SK-N-SH treated with all-trans-retinoic acid at 6 μM for 48 hours (cell line): ENCODE results near the gene SBF2.

Source experiments
- ATAC-seq: fragments of 200-7000 bp; cut with Tn5 transposase; 3 replicates; pipeline ENCODE4 v1.9.1; 2020; ENCODE audit warnings: mild to moderate bottlenecking, moderate library complexity
- ARNTL ChIP-seq: fragments of 450-650 bp; formaldehyde crosslinking; IDR thresholded peaks from 2 replicates; pipeline ENCODE4 v1.5.0; 2020; ENCODE audit warnings: low read depth, mild to moderate bottlenecking, moderate library complexity, borderline replicate concordance
- BACH2 ChIP-seq: fragments of 250-450 bp; sonication (Bioruptor Pico); IDR thresholded peaks from 2 replicates; pipeline ENCODE4 v1.9.0; 2021; ENCODE audit warnings: mild to moderate bottlenecking, borderline replicate concordance
- CSDC2 ChIP-seq: fragments of 250-450 bp; sonication (Bioruptor Pico); IDR thresholded peaks from 2 replicates; pipeline ENCODE4 v1.5.0; 2020; ENCODE audit warnings: mild to moderate bottlenecking, moderate library complexity
- ESRRG ChIP-seq: fragments of 250-450 bp; sonication (Bioruptor Pico); IDR thresholded peaks from 2 replicates; pipeline ENCODE4 v1.6.1; 2021; ENCODE audit warnings: mild to moderate bottlenecking
- GLIS3 ChIP-seq: fragments of 250-450 bp; sonication (Bioruptor Pico); IDR thresholded peaks from 2 replicates; pipeline ENCODE4 v1.5.0; 2020; ENCODE audit warnings: mild to moderate bottlenecking, moderate library complexity
- ISL1 ChIP-seq: fragments of 250-450 bp; sonication (Bioruptor Pico); IDR thresholded peaks from 2 replicates; pipeline ENCODE4 v2.1.2; 2022; ENCODE audit warnings: mild to moderate bottlenecking, moderate library complexity
- OSR1 ChIP-seq: fragments of 250-450 bp; sonication (Bioruptor Pico); IDR thresholded peaks from 2 replicates; pipeline ENCODE4 v1.8.0; 2022; ENCODE audit warnings: moderate library complexity, mild to moderate bottlenecking, inconsistent platforms
- PPARA ChIP-seq: fragments of 250-450 bp; sonication (Bioruptor Pico); IDR thresholded peaks from 2 replicates; pipeline ENCODE4 v1.5.0; 2020; ENCODE audit warnings: mild to moderate bottlenecking, borderline replicate concordance
- RARB ChIP-seq: fragments of 250-450 bp; sonication (Bioruptor Pico); IDR thresholded peaks from 2 replicates; pipeline ENCODE4 v1.8.0; 2021; ENCODE audit warnings: mild to moderate bottlenecking, moderate library complexity
- SNAI2 ChIP-seq: fragments of 250-450 bp; sonication (Bioruptor Pico); IDR thresholded peaks from 2 replicates; pipeline ENCODE4 v1.5.0; 2020; ENCODE audit warnings: mild to moderate bottlenecking, moderate library complexity
- TCF4 ChIP-seq: fragments of 250-450 bp; sonication (Bioruptor Pico); IDR thresholded peaks from 2 replicates; pipeline ENCODE4 v1.8.0; 2021; ENCODE audit warnings: mild to moderate bottlenecking, moderate library complexity, borderline replicate concordance
- TOX ChIP-seq: fragments of 250-450 bp; sonication (Bioruptor Pico); IDR thresholded peaks from 2 replicates; pipeline ENCODE4 v1.8.0; 2021; ENCODE audit warnings: mild to moderate bottlenecking, moderate library complexity, borderline replicate concordance
- ZC3H10 ChIP-seq: fragments of 250-450 bp; sonication (Bioruptor Pico); IDR thresholded peaks from 2 replicates; pipeline ENCODE4 v1.5.1; 2021; ENCODE audit warnings: mild to moderate bottlenecking, moderate library complexity
- ZFP3 ChIP-seq: fragments of 250-450 bp; sonication (Bioruptor Pico); IDR thresholded peaks from 2 replicates; pipeline ENCODE4 v1.5.0; 2020; ENCODE audit warnings: mild to moderate bottlenecking, moderate library complexity
- ZFP30 ChIP-seq: fragments of 450-650 bp; formaldehyde crosslinking; IDR thresholded peaks from 2 replicates; pipeline ENCODE4 v1.5.0; 2022; ENCODE audit warnings: mild to moderate bottlenecking, moderate library complexity
- ZNF565 ChIP-seq: fragments of 450-650 bp; formaldehyde crosslinking; conservative IDR thresholded peaks from 2 replicates; pipeline ENCODE4 v1.5.0; 2020; ENCODE audit warnings: low read depth, mild to moderate bottlenecking, moderate library complexity
- ZNF70 ChIP-seq: fragments of 450-650 bp; formaldehyde crosslinking; IDR thresholded peaks from 2 replicates; pipeline ENCODE4 v1.5.0; 2020; ENCODE audit warnings: mild to moderate bottlenecking, moderate library complexity
- ZNF8 ChIP-seq: fragments of 450-650 bp; formaldehyde crosslinking; IDR thresholded peaks from 2 replicates; pipeline ENCODE4 v1.5.0; 2020; ENCODE audit warnings: mild to moderate bottlenecking, moderate library complexity
- TF ChIP-seq, protein P1 (sequence below): fragments of 250-450 bp; sonication (Bioruptor Pico); IDR thresholded peaks from 2 replicates; pipeline ENCODE4 v1.5.1; 2021; ENCODE audit warnings: mild to moderate bottlenecking, moderate library complexity
- TF ChIP-seq, protein P2 (sequence below): fragments of 250-450 bp; sonication (Bioruptor Pico); IDR thresholded peaks from 2 replicates; pipeline ENCODE4 v1.8.0; 2021; ENCODE audit warnings: low read depth, mild to moderate bottlenecking, moderate library complexity, borderline replicate concordance
- TF ChIP-seq, protein P3 (sequence below): fragments of 250-450 bp; sonication (Bioruptor Pico); IDR thresholded peaks from 2 replicates; pipeline ENCODE4 v1.5.0; 2020; ENCODE audit warnings: mild to moderate bottlenecking, moderate library complexity

Gene SBF2

DNA sequence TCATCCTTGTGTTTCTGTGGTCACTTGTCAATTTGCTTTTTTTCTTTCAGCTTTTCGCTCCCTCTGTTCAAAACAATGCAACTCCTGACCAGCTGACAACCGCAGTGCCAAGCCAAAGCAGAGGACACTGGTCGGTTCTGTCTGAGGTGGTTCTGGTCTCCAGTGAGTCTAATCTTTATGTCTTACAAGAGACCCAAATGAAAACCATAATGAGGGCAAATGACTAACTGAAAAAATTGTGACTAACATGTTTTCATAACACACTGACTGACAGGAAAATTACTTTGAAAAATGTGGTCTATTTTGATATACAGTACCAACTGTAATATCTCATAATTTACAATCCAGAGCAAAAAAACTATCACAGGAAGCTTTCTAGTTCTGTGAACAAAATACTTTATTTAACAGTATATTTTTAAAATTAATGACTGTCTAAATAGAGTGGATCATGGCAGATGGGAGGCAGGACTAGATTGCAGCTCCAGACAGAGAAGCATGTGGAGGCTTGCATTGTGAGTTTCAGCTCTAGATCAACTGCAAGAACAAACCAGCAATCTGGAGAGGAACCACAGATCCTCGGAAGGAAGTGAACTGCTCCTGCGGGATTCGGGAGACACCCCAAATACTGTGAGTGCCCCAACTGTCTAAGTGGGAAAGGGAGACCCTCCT is 311.8 kb downstream of the SBF2 start:
- no peak for ATAC-seq
- TF ChIP-seq, protein P1, sequence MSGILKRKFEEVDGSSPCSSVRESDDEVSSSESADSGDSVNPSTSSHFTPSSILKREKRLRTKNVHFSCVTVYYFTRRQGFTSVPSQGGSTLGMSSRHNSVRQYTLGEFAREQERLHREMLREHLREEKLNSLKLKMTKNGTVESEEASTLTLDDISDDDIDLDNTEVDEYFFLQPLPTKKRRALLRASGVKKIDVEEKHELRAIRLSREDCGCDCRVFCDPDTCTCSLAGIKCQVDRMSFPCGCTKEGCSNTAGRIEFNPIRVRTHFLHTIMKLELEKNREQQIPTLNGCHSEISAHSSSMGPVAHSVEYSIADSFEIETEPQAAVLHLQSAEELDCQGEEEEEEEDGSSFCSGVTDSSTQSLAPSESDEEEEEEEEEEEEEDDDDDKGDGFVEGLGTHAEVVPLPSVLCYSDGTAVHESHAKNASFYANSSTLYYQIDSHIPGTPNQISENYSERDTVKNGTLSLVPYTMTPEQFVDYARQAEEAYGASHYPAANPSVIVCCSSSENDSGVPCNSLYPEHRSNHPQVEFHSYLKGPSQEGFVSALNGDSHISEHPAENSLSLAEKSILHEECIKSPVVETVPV = no peak
- TF ChIP-seq, protein P2, sequence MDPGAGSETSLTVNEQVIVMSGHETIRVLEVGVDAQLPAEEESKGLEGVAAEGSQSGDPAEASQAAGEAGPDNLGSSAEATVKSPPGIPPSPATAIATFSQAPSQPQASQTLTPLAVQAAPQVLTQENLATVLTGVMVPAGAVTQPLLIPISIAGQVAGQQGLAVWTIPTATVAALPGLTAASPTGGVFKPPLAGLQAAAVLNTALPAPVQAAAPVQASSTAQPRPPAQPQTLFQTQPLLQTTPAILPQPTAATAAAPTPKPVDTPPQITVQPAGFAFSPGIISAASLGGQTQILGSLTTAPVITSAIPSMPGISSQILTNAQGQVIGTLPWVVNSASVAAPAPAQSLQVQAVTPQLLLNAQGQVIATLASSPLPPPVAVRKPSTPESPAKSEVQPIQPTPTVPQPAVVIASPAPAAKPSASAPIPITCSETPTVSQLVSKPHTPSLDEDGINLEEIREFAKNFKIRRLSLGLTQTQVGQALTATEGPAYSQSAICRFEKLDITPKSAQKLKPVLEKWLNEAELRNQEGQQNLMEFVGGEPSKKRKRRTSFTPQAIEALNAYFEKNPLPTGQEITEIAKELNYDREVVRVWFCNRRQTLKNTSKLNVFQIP (CRISPR knock-in tag) = no peak
- TF ChIP-seq GLIS3 (CRISPR knock-in tag) (no peak), ZNF70 (no peak), ZC3H10 (CRISPR knock-in tag) (no peak), RARB (CRISPR knock-in tag) (no peak), TOX (CRISPR knock-in tag) (no peak), ARNTL (CRISPR knock-in tag) (no peak)
- TF ChIP-seq, all 23 proteins: peak for 0

DNA sequence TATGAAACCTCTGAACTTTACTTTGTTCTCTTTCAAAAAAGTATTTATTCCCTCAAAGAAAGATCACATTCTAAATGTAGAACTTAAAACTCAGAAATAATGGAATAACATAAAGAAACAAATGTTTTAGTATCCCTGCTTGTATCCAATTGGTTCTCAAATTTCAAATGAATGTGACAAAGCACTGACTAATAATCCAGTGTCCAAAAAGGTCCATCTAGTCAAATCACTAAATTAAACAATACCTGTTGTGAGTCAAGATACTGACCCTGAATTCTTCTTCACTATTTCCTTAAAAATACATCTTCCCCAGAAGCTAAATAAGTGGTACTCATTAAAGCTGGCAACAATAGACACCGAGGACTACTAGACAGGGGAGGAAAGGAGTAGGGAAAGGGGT is 313.1 kb downstream of the SBF2 start:
- ATAC-seq = no peak
- TF ChIP-seq PPARA (CRISPR knock-in tag) (no peak), ZNF70 (no peak), CSDC2 (no peak), TCF4 (CRISPR knock-in tag) (no peak), ZFP30 (CRISPR knock-in tag) (no peak), ZFP3 (CRISPR knock-in tag) (no peak), ISL1 (CRISPR knock-in tag) (no peak), BACH2 (CRISPR knock-in tag) (no peak), RARB (CRISPR knock-in tag) (no peak), TOX (CRISPR knock-in tag) (no peak), ZNF8 (no peak), ARNTL (CRISPR knock-in tag) (no peak), ESRRG (CRISPR knock-in tag) (no peak), ZNF565 (CRISPR knock-in tag) (no peak), SNAI2 (CRISPR knock-in tag) (no peak)
- TF ChIP-seq, protein P1 = no peak
- TF ChIP-seq, protein P3, sequence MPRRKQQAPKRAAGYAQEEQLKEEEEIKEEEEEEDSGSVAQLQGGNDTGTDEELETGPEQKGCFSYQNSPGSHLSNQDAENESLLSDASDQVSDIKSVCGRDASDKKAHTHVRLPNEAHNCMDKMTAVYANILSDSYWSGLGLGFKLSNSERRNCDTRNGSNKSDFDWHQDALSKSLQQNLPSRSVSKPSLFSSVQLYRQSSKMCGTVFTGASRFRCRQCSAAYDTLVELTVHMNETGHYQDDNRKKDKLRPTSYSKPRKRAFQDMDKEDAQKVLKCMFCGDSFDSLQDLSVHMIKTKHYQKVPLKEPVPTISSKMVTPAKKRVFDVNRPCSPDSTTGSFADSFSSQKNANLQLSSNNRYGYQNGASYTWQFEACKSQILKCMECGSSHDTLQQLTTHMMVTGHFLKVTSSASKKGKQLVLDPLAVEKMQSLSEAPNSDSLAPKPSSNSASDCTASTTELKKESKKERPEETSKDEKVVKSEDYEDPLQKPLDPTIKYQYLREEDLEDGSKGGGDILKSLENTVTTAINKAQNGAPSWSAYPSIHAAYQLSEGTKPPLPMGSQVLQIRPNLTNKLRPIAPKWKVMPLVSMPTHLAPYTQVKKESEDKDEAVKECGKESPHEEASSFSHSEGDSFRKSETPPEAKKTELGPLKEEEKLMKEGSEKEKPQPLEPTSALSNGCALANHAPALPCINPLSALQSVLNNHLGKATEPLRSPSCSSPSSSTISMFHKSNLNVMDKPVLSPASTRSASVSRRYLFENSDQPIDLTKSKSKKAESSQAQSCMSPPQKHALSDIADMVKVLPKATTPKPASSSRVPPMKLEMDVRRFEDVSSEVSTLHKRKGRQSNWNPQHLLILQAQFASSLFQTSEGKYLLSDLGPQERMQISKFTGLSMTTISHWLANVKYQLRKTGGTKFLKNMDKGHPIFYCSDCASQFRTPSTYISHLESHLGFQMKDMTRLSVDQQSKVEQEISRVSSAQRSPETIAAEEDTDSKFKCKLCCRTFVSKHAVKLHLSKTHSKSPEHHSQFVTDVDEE (CRISPR knock-in tag) = no peak
- TF ChIP-seq, all 23 proteins: peak for 0

DNA sequence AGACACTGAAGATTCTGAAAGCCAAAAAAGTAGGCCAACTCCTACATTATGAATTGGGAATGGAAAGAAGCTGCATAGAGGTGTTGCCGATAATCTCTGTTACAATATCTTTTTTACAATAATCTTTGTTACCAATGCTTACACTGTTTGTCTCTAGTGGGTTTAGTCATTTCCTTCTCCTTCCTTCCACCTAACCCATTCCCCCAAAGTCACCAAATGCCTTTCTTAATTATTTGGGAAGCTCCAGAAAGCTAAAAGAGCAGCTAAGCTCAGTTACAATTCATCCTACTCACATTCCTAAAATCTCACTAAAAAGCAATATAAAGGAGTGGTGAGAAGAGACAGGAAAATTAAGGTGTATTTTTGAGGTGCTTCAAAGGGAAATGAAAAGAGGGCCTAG is 316.5 kb downstream of the SBF2 start:
- ATAC-seq = no peak

More for the DNA sequence above, 316.5 kb downstream of the SBF2 start:
- no peak for TF ChIP-seq TCF4 (CRISPR knock-in tag)
- no peak for TF ChIP-seq RARB (CRISPR knock-in tag)
- TF ChIP-seq ZFP3 (CRISPR knock-in tag) = no peak
- TF ChIP-seq, protein P3 (CRISPR knock-in tag) = no peak
- TF ChIP-seq TOX (CRISPR knock-in tag) = no peak
- no peak for TF ChIP-seq OSR1
- TF ChIP-seq, protein P1 = no peak
- no peak for TF ChIP-seq ZFP30 (CRISPR knock-in tag)
- TF ChIP-seq, all 23 proteins: peak for 0
